ENCODE data around the gene TMED9. TPM values are rescaled to one million over a fixed set of nuclear protein-coding genes. Genes with fewer than 3 reads are reported as not detected.
A peak's percentile ranks its signal among the peaks of the same experiment; 100 is the strongest.

Gene TMED9
- total and polyA plus RNA-seq, 10 of the 15 experiments (the other 5 are each of a cell fraction or from before 2014, with no cell fraction given): 35.7 to 144 (median 105) TPM

DNA sequence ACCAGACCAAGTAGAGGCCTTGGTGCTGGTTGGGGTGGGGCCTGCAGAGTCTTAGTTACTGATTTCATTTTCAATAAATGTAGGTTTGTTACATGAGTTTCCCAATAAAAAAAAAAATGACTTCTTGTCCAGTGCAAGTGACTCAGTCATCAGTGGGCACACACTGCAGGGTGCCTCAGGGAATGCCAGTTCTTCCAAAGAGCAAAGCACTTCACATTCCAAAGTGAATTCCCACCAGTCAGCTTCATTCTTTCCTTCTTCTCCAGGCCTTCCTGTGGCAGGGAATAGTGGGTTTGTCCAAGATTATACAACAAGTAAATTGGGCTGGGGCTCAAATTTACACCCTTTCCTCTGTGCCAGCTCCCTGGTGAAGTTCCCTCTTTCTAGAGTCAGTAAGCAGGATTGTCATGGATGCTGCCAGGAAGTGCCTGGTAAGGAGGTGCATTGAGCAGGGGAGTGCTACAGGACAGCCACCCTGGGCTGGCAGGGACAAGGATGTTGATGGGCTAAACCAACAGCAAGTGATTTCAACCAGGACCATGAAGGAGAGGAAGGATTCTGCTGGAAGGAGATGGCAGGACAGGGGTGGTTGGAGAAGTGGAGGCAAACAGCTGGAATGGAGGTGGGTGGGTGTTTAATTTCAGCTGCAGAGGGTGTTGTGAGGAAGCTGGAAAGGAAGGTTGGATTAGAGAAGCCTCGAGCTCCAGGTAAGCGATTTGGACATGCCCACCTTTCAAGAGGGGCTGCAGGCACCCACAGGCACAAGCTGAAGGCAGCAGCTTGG lies 4.2 kb downstream of the TMED9 start:
- H3K4me3 ChIP-seq: no peak overlapping the region
- H3K4me2 ChIP-seq (ENCODE audit: control insufficient read depth, insufficient read depth): no peak overlapping the region
- RAD21 ChIA-PET (ENCODE audit: unreplicated experiment): no interaction called here
- no peaks in the 10 kb centered on the region for H3K9me3 ChIP-seq (replicated peaks; ENCODE audit: control insufficient read depth, insufficient read depth, low read length)
- no peak overlapping the region for H2AFZ ChIP-seq (ENCODE audit: control insufficient read depth, low read depth, low read length)
- in situ Hi-C loops (cut with MboI) (no loop called here), intact Hi-C loops (cut with micrococcal nuclease; ENCODE audit: unreplicated experiment) (loop anchor here (10.0 kb wide), 1 partner anchor 291 kb away; the partner anchor contains the start of genes PRELID1 and RAB24)
- 88% methylated on average over 2 of the region's 2 CpGs for WGBS (ENCODE audit: insufficient coverage, insufficient replicate concordance, low lambda C conversion rate, missing lambda C conversion rate)
- ATAC-seq (no peak), FAIRE-seq (no peak), DNase-seq (ENCODE audit: low read depth, low spot score) (no peak)
- SMC1A ChIA-PET (ENCODE audit: uncharacterized antibody, unreplicated experiment): no interaction called here
- no peak overlapping the region for H3K27ac ChIP-seq (ENCODE audit: control insufficient read depth, insufficient read depth)
- H3K4me1 ChIP-seq (ENCODE audit: control insufficient read depth, insufficient read depth, low read length): peaks cover 10% of the 10 kb centered on the region
- peaks cover 14 to 30% of the 10 kb centered on the region in 2 experiments; a peak in 3 of 4 replicates for H3K36me3 ChIP-seq (ENCODE audit: control insufficient read depth in 2 of 2, insufficient read depth in 2 of 2, low read length in 1 of 2)
- TF ChIP-seq, protein P1, sequence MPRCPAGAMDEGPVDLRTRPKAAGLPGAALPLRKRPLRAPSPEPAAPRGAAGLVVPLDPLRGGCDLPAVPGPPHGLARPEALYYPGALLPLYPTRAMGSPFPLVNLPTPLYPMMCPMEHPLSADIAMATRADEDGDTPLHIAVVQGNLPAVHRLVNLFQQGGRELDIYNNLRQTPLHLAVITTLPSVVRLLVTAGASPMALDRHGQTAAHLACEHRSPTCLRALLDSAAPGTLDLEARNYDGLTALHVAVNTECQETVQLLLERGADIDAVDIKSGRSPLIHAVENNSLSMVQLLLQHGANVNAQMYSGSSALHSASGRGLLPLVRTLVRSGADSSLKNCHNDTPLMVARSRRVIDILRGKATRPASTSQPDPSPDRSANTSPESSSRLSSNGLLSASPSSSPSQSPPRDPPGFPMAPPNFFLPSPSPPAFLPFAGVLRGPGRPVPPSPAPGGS (IDR thresholded peaks at IDR 0.05; ENCODE audit: borderline replicate concordance, insufficient read depth, low read depth, low read length, poor library complexity, severe bottlenecking): no peak
- peak; percentile 54 for TF ChIP-seq POLR2A (IDR thresholded peaks at IDR 0.05; ENCODE audit: low read depth, low read length)
- POLR2A ChIA-PET: interaction anchor here (0.9 kb wide), 1 partner anchor 90 kb away, joined by 3 read pairs; no protein-coding TSS in a partner anchor
- H4K20me1 ChIP-seq (ENCODE audit: control insufficient read depth, insufficient read depth): no peaks in the 10 kb centered on the region
- no peak overlapping the region for H3K9ac ChIP-seq (ENCODE audit: control insufficient read depth, insufficient read depth, low read length)
- no peaks in the 10 kb centered on the region for H3K27me3 ChIP-seq (replicated peaks in 1 of 2; ENCODE audit: control insufficient read depth in 2 of 2, insufficient read depth in 2 of 2, low read length in 1 of 2)
- BruUV-seq (replicated peaks): no TSS peak
- CTCF ChIA-PET: no interaction called here
- peaks cover 33% of the 10 kb centered on the region for H3K79me2 ChIP-seq (ENCODE audit: control insufficient read depth, insufficient read depth, low read length)

DNA sequence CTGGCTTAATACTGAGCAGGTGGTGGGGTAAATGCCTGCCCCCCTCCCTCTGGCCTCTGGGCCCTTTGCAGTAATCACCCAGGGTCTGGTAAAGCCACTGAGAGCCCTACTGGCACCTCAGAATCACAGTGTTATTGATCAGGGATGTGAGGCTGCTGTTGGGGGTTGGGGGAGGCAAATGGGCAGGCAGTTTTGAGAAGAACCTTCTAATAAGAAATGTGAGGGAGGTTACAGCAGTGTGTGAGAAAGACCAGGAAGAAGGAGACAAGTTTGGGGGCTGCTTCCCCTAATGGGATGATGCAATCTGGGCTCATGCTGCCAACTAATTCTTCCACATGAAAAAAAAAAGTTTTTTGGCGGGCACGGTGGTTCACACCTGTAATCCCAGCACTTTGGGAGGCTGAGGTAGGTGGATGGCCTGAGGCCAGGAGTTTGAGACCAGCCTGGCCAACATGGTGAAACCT lies 4.8 kb downstream of the TMED9 start:
- no peak overlapping the region for H3K9ac ChIP-seq (ENCODE audit: control insufficient read depth, insufficient read depth, low read length)
- no peak for DNase-seq (ENCODE audit: low read depth, low spot score)
- H3K4me2 ChIP-seq (ENCODE audit: control insufficient read depth, insufficient read depth): no peak overlapping the region
- FAIRE-seq: no peak
- no peaks in the 10 kb centered on the region for H3K27me3 ChIP-seq (replicated peaks in 1 of 2; ENCODE audit: control insufficient read depth in 2 of 2, insufficient read depth in 2 of 2, low read length in 1 of 2)
- CTCF ChIA-PET: no interaction called here
- H3K9me3 ChIP-seq (replicated peaks; ENCODE audit: control insufficient read depth, insufficient read depth, low read length): no peaks in the 10 kb centered on the region
- intact Hi-C loops (cut with micrococcal nuclease; ENCODE audit: unreplicated experiment): loop anchor here (10.0 kb wide), 1 partner anchor 292 kb away; the partner anchor contains the start of genes PRELID1 and RAB24
- H2AFZ ChIP-seq (ENCODE audit: control insufficient read depth, low read depth, low read length): no peak overlapping the region
- peaks cover 11% of the 10 kb centered on the region for H3K4me1 ChIP-seq (ENCODE audit: control insufficient read depth, insufficient read depth, low read length)
- in situ Hi-C loops (cut with MboI): no loop called here
- no peaks in the 10 kb centered on the region for H4K20me1 ChIP-seq (ENCODE audit: control insufficient read depth, insufficient read depth)
- WGBS (ENCODE audit: insufficient coverage, insufficient replicate concordance, low lambda C conversion rate, missing lambda C conversion rate): 100% methylated on average over 2 of the region's 2 CpGs
- H3K27ac ChIP-seq (ENCODE audit: control insufficient read depth, insufficient read depth): no peak overlapping the region
- ATAC-seq: no peak
- no TSS peak for BruUV-seq (replicated peaks)
- H3K4me3 ChIP-seq: no peak overlapping the region
- RAD21 ChIA-PET (ENCODE audit: unreplicated experiment): no interaction called here
- H3K36me3 ChIP-seq (ENCODE audit: control insufficient read depth in 2 of 2, insufficient read depth in 2 of 2, low read length in 1 of 2): peaks cover 14 to 30% of the 10 kb centered on the region in 2 experiments; a peak in 3 of 4 replicates
- POLR2A ChIA-PET: interaction anchor here (0.7 kb wide), 1 partner anchor 47 kb away, joined by 4 read pairs; no protein-coding TSS in a partner anchor
- H3K79me2 ChIP-seq (ENCODE audit: control insufficient read depth, insufficient read depth, low read length): peaks cover 34% of the 10 kb centered on the region
- SMC1A ChIA-PET (ENCODE audit: uncharacterized antibody, unreplicated experiment): no interaction called here
- TF ChIP-seq, protein P2, sequence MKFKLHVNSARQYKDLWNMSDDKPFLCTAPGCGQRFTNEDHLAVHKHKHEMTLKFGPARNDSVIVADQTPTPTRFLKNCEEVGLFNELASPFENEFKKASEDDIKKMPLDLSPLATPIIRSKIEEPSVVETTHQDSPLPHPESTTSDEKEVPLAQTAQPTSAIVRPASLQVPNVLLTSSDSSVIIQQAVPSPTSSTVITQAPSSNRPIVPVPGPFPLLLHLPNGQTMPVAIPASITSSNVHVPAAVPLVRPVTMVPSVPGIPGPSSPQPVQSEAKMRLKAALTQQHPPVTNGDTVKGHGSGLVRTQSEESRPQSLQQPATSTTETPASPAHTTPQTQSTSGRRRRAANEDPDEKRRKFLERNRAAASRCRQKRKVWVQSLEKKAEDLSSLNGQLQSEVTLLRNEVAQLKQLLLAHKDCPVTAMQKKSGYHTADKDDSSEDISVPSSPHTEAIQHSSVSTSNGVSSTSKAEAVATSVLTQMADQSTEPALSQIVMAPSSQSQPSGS (IDR thresholded peaks at IDR 0.05; ENCODE audit: low read length): no peak
- TF ChIP-seq POLR2AphosphoS2 (IDR thresholded peaks at IDR 0.05; ENCODE audit: low read depth, low read length) (0 out of 2 replicates have a peak, but pooled peaks have one; percentile 49), POLR2A (IDR thresholded peaks at IDR 0.05; ENCODE audit: low read depth, low read length) (peak; percentile 2; the same call in 1 of the 2 replicates)
